Transverse colon (tissue), 4 donors: ENCODE measurements around the gene SNURF. TPM values are rescaled to one million over a fixed set of nuclear protein-coding genes. Genes with fewer than 3 reads are reported as not detected.
"Not testable (repeated sequence)": the region's sequence is repeated elsewhere in the genome, so short reads cannot be mapped to it uniquely, and the experiment has no call there.

Experiments
- DNase-seq: peaks from one replicate; pipeline ENCODE4 v3.0.0-alpha.2; 2019
- H3K27ac ChIP-seq, 4 donors: fragments of 200-600 bp; sonication (generic); 2 replicates each; pipeline ENCODE4 v1.5.1; 2016 to 2018; ENCODE audit warnings: inconsistent platforms in 4 of 4
- H3K27me3 ChIP-seq: fragments of 200-600 bp; sonication (generic); 2 replicates; pipeline ENCODE4 v1.5.1; 2017; ENCODE audit warnings: inconsistent platforms
- H3K36me3 ChIP-seq, 4 donors: fragments of 200-600 bp; sonication (generic); 2 replicates each; pipeline ENCODE4 v1.5.1; 2017 to 2019; ENCODE audit warnings: inconsistent platforms in 4 of 4
- H3K4me1 ChIP-seq, 4 donors: fragments of 200-600 bp; sonication (generic); 2 replicates each; pipeline ENCODE4 v1.5.1; 2017 to 2020; ENCODE audit warnings: inconsistent platforms in 4 of 4
- H3K4me3 ChIP-seq, 4 donors: fragments of 200-600 bp; sonication (generic); 1 replicate in 1 of 4; 2 replicates in 3 of 4; pipeline versions ENCODE4 v1.5.1 to v1.6.1; 2017 to 2019; ENCODE audit warnings: inconsistent platforms in 4 of 4
- H3K9me3 ChIP-seq, 2 donors: fragments of 200-600 bp; sonication (generic); 2 replicates each; pipeline ENCODE4 v1.5.1; 2017 to 2019; ENCODE audit warnings: inconsistent platforms in 2 of 2
- CTCF ChIP-seq, 5 experiments: fragments of 200-600 bp in 3 of 5; fragments of 450-650 bp in 2 of 5; sonication (generic) in 3 of 5; IDR thresholded peaks; 1 replicate in 2 of 5; 2 replicates in 3 of 5; pipeline ENCODE4 v1.5.1; 2016 to 2017; ENCODE audit warnings: antibody characterized with exemption in 5 of 5, inconsistent platforms in 3 of 5, mild to moderate bottlenecking in 2 of 5, moderate library complexity in 1 of 5
- EP300 ChIP-seq: sonication (generic); formaldehyde crosslinking; IDR thresholded peaks from one replicate; pipeline ENCODE4 v1.6.1; 2017; ENCODE audit warnings: antibody characterized with exemption, low read depth
- POLR2A ChIP-seq: fragments of 450-650 bp; IDR thresholded peaks from one replicate; pipeline ENCODE4 v1.6.1; 2016; ENCODE audit warnings: antibody characterized with exemption, mild to moderate bottlenecking, moderate library complexity
- POLR2AphosphoS5 ChIP-seq, 3 donors: sonication (generic); formaldehyde crosslinking; IDR thresholded peaks; one replicate each; pipeline ENCODE4 v1.6.1; 2016; ENCODE audit warnings: antibody characterized with exemption in 3 of 3
- WGBS, 2 donors: methylation state at CpG; one replicate each; pipeline ENCODE4 v1.1.5; 2018; ENCODE audit warnings: low coverage in 1 of 2; 5-methylcytosine and 5-hydroxymethylcytosine counted together
- in situ Hi-C, 4 donors: fragments of 200-750 bp; cut with MboI; loops; one replicate each; pipeline versions ENCODE4 v1.15.0 to v1.15.1; 2017; ENCODE audit warnings: low sequenced_read_pairs in 3 of 4, low pct_ligation_motif_present in 1 of 4, low pct_unique_long_range_greater_than_20kb in 1 of 4
- intact Hi-C: fragments of 100-400 bp; cut with DNase I; formaldehyde crosslinking; loops from one replicate; pipeline ENCODE4 v1.15.1; 2023; ENCODE audit warnings: low total_unique reads
- total RNA-seq, 4 donors: library from RNA; depleted of rRNA; stranded (reverse); fragments of >200 nt; gene quantifications; one replicate each; pipeline ENCODE4 v1.1.0, GENCODE V29; 2016

SNURF gene
- total RNA-seq, 4 donors from 2014 or later, result 4.2 to 12.5 TPM; not detected in 2

GRCh38 chr15:24971772-24972171, 17.0 kb downstream of the SNURF start:
- no peak overlapping the region for H3K27ac ChIP-seq
- no peak overlapping the region for H3K4me3 ChIP-seq
- no peak for DNase-seq
- TF ChIP-seq EP300 (no peak), POLR2A (no peak), CTCF (IDR thresholded peaks at IDR 0.05) (no peak), POLR2AphosphoS5 (IDR thresholded peaks at IDR 0.05) (no peak)
- no peaks in the 10 kb centered on the region for H3K27me3 ChIP-seq
- H3K4me1 ChIP-seq, result no peaks in the 10 kb centered on the region
- 87 to 95% methylated on average over 8 of the region's 8 CpGs for WGBS, 2 donors
- H3K9me3 ChIP-seq, result peaks cover 11 to 26% of the 10 kb centered on the region in 2 donors
- peaks cover 0 to 46% (median 13%) of the 10 kb centered on the region in 4 donors for H3K36me3 ChIP-seq
- intact Hi-C loops (loop anchor here (10.0 kb wide), 1 partner anchor 53 kb away; no protein-coding TSS in a partner anchor), in situ Hi-C loops (loop anchor here in 1 of 4 donors (25.0 kb wide), 2 partner anchors 91 to 466 kb away; partner anchors contain the start of gene UBE3A)

- not testable (repeated sequence) for H3K4me1 ChIP-seq, H3K4me3 ChIP-seq, DNase-seq, H3K27ac ChIP-seq, H3K27me3 ChIP-seq
- in situ Hi-C loops, result loop anchor here in 1 of 4 donors (25.0 kb wide), 2 partner anchors 90 to 465 kb away; partner anchors contain the start of gene UBE3A
- peaks cover 11 to 26% of the 10 kb centered on the region in 2 donors for H3K9me3 ChIP-seq
- 89 to 98% methylated on average over 4 to 5 of the region's 5 CpGs for WGBS, 2 donors
- intact Hi-C loops, result loop anchor here (10.0 kb wide), 1 partner anchor 52 kb away; no protein-coding TSS in a partner anchor
- peaks cover 0 to 49% (median 15%) of the 10 kb centered on the region in 4 donors for H3K36me3 ChIP-seq
Observed at GRCh38 chr15:24972707-24973106, 17.9 kb downstream of the SNURF start.

- TF ChIP-seq POLR2A (no peak), CTCF (IDR thresholded peaks at IDR 0.05) (no peak), POLR2AphosphoS5 (IDR thresholded peaks at IDR 0.05) (no peak), EP300 (no peak)
- Histone ChIP-seq H3K27me3 (no peaks in the 10 kb centered on the region), H3K4me3 (no peak overlapping the region), H3K4me1 (no peaks in the 10 kb centered on the region), H3K36me3 (peaks cover 0 to 65% (median 27%) of the 10 kb centered on the region in 4 donors), H3K9me3 (peaks cover 19 to 22% of the 10 kb centered on the region in 2 donors), H3K27ac (no peak overlapping the region)
- DNase-seq, result no peak
- whole genome bisulfite sequencing, 2 donors, result 81 to 86% methylated on average over 2 to 3 of the region's 3 CpGs
- in situ Hi-C loops, result no loop called here
- intact Hi-C loops, result loop anchor here (10.0 kb wide), 1 partner anchor 48 kb away; no protein-coding TSS in a partner anchor
Observed at GRCh38 chr15:24976932-24977331, 22.1 kb downstream of the SNURF start.

GRCh38 chr15:24977686-24978085, 22.9 kb downstream of the SNURF start:
- WGBS, 2 donors, result 95 to 96% methylated on average over 8 to 9 of the region's 9 CpGs
- in situ Hi-C loops, result no loop called here
- TF ChIP-seq POLR2AphosphoS5 (IDR thresholded peaks at IDR 0.05) (no peak), CTCF (IDR thresholded peaks at IDR 0.05) (no peak), POLR2A (no peak), EP300 (no peak)
- Histone ChIP-seq H3K36me3 (peaks cover 0 to 73% (median 30%) of the 10 kb centered on the region in 4 donors), H3K4me3 (no peak overlapping the region), H3K4me1 (no peaks in the 10 kb centered on the region), H3K27me3 (no peaks in the 10 kb centered on the region), H3K9me3 (peaks cover 20 to 22% of the 10 kb centered on the region in 2 donors), H3K27ac (no peak overlapping the region)
- intact Hi-C loops, result loop anchor here (10.0 kb wide), 1 partner anchor 47 kb away; no protein-coding TSS in a partner anchor
- no peak for DNase-seq

GRCh38 chr15:24985224-24985623, 30.4 kb downstream of the SNURF start:
- Histone ChIP-seq H3K4me3 (no peak overlapping the region), H3K9me3 (peaks cover 13 to 33% of the 10 kb centered on the region in 2 donors), H3K36me3 (peaks cover 0 to 47% (median 20%) of the 10 kb centered on the region in 4 donors), H3K4me1 (no peaks in the 10 kb centered on the region), H3K27me3 (no peaks in the 10 kb centered on the region), H3K27ac (no peak overlapping the region)
- DNase-seq, result no peak
- in situ Hi-C loops (no loop called here), intact Hi-C loops (no loop called here)
- 92 to 96% methylated on average over 3 to 7 of the region's 7 CpGs for WGBS, 2 donors
- no peak for TF ChIP-seq POLR2A
- TF ChIP-seq POLR2AphosphoS5 (IDR thresholded peaks at IDR 0.05), result no peak
- TF ChIP-seq EP300, result no peak
